Activated T-cell treated with anti-CD3 and anti-CD28 coated beads, Interleukin-2, amount 50 U/mL, for 48 hours (primary cell): ENCODE data around the gene COL24A1.
"Not testable (repeated sequence)": the region's sequence is repeated elsewhere in the genome, so short reads cannot be mapped to it uniquely, and the experiment has no call there.

Experiments
- DNase-seq, 2 experiments: peaks; one replicate each; pipeline ENCODE4 v3.0.0-alpha.2; 2020

Gene COL24A1

DNA sequence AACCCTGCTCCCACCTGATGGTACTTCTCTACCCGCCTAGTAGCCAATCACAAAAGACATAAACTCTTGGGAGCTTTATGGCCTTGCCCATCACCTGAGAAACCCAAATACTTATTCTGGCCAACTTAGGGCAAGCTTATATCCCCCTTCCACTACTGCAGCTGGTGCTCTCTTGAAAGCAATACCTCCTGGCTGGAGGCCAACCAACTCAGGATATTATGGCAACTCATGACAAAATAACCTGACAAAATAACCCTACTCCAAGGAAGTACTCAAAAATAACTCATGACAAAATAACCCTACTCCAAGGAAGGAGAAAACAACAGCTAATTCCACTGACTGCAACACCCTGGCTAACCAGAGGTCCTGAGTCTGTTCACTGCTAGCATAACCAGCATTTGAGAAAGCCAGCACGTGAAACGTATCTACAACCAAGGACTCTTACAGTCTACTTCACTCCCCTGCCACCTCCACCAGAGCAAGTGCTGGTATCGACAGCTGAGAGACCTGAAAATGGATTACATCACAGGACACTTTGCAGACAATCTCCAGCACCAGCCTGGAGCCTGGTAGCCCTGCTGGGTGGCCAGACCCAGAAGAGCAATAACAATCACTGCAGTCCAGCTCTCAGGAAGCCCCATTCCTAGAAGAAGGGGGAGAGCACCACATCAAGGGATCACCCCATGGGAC lies 179.9 kb downstream of the COL24A1 start:
- no peak for DNase-seq

DNA sequence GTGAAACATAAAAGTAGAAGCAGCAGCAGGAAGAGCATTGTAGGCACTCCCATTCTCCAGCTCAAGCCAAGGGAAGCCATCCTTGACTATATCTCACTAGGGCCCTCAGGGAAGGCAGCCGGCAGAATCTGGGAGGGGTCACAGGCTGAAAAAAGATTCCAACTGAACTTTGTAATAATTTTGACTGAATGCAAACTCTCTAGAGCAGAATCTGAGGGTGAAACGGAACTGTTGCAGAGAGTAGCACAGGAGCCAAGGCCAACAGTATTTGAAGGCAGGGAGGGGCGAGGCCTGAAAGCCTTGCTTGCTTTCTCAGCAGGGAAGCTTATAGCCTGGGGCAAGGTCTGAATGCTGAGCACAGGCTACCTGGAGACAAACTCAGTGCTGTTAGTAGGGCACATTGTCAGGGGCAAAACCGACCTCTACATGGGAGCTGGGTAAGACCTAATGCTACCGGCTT lies 180.6 kb downstream of the COL24A1 start:
- DNase-seq, result no peak

DNA sequence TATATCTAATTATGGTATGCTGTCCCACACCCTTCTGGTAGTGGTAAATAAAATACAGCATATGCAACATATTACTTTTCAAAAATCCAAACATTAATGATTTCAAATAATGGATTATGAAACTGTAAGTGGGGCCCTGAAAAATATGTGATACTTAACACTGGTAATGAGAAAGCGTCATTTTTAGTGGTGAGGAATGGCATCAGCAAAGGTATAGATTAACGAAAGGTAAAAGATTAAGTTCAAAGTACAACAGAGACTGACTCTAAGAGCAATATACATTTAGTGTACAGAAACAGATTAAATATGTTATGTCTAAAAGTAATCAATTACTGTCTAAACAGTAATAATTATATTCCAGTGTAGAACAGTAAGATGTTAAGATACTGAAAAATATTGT lies 194.1 kb downstream of the COL24A1 start:
- DNase-seq, result no peak

DNA sequence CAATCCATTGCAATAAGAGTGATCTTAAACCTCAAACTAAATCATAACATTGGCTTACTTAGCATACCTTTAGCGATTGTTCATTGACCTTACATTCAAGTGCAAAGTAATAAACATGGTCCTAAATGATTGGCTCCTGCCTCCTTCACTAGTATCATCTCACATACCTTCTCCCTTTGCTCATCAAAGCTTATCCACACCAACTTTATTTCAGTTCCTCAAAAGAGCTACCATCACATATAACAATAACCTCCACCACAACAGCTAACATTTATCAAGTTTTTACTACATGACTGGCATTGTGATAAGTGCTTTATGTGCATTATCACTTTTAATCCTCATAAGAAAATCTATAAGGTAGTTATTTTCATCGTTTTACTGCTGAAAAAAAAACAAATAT lies 198.8 kb downstream of the COL24A1 start:
- no peak for DNase-seq

DNA sequence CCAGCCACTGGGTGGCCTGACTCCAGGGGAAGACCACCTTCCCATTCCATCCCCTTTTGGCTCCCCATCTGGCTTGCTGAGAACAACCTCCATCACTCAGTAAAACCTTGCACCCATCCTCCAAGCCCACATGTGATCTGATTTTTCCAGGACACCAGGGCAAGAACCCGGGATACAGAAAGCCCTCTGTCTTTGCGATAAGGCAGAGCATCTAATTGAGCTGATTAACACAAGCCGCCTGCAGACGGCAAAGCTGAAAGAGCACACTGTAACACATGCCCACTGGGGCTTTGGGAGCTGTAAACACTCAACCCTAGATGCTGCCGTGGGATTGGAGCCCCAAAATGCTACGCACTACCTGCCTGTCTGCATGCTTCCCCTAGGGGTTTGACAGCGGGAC lies 201.4 kb downstream of the COL24A1 start:
- not testable (repeated sequence) for DNase-seq

DNA sequence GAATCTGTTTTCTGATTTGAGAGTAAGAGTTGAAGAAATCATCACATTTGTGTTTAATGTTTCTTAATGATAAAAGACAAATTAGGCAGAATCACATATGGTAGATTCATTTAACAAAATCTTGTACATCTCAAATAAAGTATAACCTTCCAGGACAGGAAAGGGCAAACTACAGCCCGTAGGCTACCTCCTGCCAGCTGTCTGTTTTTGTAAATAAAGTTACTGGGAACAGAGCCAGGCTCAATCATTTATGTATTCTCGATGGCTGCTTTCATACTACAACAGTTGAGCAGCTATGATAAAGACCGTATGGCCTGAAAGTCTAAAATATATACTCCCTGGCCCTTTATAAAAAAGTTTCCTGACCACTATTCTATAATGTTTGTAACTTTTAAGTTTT lies 204.1 kb downstream of the COL24A1 start:
- DNase-seq, result no peak

DNA sequence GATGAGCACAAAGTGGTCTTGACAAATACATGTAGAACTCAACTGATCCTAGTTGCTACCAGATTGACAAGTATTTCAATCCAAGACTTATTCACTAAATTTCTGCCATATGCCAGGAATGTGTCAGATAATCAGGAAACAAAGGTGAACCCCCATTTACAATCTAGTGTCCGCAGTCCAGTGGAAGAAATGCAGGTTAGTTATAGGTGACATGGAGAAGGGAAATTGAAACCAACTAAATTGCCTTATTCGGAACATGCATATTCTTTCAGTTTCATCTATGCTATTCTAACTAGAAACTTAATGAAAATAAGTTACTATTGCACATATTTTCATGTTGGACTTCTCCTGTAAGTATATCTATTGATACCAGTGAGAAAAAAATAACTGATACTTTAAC lies 209.4 kb downstream of the COL24A1 start:
- no peak for DNase-seq

DNA sequence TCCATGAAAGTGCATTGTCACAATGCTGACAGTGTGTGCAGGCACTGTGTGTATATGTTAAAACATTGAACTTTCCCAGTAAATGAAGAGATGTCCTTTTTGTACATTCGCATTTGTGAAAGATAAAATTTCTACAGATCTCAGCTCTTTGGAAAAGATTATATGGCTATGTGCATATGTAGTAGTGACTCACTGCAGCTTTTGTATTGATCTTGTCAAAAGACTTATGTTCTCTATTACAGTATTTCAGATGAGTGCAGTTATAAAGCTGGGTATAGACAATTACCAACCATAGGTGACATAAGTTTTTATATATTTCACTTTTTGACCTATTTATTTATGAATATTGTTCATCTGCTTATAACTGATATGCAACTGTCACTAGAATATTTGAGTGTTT lies 212.6 kb downstream of the COL24A1 start:
- no peak for DNase-seq

DNA sequence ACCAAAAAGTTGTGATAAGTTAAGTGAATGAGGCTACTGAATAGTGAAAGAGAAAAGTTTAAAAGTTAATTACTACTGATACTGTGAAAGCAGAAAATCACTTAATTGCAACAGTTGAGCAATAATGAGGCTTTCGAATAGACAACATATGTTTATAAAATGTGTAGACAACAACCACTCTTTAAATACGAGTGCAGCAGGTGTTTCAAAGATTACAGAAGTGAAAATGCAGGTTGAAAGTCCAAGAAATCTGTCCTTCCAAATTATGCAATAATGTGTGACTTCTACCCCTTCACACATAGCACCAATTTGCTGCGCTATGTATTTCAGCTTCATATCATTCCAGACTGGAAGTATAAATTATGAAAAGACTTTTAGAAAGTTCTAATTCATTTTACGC lies 213.0 kb downstream of the COL24A1 start:
- DNase-seq, result no peak

DNA sequence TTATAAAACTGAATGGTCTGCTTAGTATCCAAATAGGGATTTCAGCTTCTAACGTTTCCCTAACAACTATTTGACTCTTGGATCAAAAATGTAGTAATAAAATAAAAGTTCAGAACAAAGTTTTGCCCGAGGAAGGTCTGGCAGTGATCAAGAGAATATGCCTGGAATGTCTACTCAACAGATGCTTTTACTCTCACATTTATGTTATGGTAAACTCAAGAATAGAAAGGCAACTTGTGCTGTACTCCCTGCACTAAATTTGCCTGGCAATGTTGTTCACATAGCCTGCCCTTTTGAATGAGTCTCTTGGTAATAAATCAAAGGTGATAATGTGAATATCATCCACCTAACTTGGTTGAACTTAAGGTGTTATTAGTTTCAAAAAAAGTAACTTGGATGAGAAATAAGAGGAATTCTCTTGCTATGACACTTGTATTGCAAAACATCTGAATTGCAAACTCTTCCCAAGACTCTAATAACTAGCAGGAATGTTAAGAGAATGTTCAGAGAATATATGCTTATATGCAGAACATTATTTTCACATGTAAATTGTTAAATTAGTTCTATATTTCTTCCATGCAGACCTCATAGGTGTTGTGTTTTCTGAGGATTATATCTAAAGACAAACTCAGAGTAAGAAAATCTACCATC lies 215.8 kb downstream of the COL24A1 start:
- DNase-seq, result no peak

DNA sequence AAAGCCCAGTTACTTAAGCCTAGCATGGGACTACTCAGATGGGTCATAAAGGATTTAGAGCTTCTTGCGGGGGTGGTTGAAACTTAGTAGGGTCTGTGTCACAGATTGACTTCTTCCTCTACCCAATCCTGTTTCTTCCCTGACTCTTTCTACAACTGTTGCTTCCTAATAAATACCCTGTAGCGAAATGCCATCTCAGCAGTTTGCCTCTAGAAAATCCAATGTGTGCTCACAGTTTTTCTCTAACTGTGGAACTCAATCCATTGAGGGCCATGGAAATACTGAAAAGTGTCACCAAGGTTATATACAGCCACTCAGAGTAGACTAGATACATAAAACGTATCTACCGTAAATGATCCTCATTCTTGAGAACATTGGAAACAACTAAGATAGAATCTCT lies 217.7 kb downstream of the COL24A1 start:
- no peak for DNase-seq

DNA sequence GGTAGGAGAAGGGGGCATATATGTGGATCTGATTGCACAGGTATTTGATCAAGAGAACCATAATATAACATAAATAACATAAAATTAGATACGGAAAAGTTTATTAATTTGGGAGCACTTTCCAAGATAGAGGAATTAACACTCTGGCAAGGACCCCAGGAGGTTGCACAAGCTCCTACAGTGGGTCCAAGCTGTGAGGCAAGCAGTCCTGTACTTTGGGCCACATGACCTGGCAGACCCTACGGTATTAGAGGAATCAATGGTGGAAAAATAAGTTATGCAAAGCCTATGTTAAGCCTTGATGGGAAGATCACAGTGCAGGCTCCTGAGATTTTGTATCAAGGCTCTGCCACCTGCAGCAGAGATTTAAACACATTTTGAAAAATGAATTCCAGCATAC lies 220.1 kb downstream of the COL24A1 start:
- no peak for DNase-seq

DNA sequence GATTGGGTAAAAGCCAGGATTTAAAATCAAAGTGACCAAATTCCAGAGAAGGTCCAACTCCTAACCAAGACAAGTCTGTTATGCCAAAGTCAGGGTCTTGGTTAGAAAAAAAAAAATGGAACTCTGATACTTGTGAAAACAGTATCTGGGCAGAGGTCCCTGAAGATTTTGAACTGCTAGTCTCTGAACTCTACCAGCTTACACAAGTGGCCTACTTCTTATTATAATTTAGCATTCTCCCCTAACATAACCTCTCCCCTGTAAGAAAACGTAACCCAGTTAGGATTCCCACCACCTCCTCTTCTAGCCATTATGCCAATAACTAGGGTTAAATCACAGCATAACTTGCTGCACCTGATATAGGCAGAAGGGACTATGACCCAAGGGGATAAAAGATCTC lies 220.5 kb downstream of the COL24A1 start:
- DNase-seq, result no peak

DNA sequence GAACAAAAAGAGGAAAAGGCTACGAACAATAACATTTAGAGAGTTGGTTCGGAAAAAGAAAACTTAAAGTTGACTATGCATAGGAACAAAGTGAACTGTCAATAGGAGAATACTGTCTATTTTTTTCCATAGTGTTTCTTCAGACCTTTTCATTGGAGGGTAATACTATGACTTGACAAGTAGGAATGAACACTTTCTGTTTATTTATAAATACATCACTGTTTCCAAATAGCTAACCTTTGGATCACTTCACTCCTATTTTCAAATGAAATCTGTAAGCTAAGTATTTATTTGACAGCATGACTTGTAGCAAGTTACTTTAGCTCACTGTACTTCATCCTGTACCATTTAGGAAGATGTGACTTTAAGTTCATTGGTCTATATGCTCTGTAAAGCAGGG lies 221.3 kb downstream of the COL24A1 start:
- DNase-seq, result no peak

DNA sequence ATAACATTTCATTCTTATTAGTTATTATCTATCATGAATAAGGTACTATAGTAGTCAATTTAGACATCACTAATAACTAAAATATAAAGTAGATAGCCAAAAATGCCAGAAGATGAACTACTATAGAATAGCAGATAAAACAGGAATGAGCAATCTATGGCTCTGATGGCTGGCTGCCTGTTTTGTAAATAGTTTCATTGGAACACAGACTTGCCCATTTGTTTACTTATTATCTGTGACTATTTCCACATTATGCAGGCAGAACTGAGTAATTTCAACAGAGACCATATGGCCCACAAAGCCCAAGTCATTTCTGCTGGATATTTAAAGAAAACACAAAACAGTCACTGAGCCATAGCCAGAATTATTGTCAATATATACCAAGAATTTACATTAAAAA lies 222.1 kb downstream of the COL24A1 start:
- DNase-seq, result no peak

DNA sequence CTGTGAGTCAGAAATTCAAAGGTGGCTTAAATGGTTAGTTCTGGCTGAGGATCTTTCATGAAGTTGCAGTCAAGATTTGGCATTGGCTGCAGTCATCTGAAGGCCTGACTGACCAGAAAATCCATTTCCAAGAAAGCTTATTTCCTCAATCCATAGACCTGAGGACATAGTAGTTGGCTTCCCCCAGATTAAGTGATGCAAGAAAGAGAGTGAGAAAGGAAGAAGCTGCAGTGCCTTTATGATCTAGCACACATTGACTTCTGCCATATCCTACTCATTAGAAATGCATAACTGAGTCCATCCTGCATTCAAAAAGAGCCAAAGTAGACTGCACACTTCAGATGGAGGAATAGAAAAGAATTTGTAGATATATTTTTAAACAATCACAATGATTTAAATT lies 222.6 kb downstream of the COL24A1 start:
- DNase-seq, result no peak

DNA sequence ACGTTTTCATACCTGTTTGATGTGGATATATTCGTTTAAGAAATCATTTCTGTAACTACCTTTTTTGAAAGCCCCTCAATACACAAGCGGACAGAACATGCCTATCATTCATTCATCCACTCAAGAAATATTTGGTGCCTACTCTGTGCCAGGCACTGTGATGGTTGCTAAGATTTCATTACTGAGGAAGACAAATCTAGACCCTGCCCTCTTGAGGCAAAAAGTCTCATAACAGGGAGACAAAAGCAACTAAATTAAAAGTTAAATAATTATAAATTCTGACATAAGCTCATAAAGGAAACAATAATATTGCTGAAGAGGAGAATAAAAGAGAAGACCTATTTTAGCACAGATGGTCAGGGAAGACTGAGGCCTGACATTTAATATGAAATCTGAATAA lies 244.8 kb downstream of the COL24A1 start:
- DNase-seq, result no peak

DNA sequence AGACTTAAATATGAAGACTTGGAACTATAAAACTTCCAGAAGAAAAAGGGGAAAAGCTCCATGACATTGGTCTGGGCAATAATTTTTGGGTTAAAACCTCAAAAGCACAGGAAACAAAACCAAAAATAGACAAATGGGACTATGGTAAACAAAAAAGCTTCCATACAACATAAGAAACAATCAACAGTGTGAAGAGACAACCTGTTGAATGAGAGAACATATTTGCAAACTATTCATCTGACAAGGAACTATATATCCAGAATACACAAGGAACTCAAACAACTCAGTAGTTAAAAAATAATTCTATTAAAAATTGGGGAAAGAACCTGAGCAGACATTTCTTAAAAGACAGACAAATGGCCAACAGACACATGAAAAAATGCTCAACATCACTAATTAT lies 255.7 kb downstream of the COL24A1 start:
- no peak for DNase-seq

DNA sequence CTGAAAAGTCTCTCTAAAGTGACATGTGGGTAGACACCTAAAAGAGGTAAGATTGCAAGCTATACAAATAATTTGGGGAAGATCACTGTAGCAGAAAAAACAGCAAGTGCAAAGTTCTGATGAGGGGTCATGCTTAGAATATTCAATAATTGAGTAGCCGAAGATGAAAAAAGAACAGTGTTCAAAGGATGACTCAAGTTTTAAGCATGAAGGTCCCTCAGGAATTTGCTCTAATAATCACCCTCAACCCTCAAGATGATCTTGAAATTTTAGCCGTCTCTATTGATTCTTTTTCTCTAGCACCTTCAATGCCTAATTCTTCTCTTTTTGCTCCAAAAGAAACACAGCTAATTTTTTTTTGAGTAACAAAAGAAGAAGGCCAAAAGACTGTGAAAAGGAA lies 257.7 kb downstream of the COL24A1 start:
- no peak for DNase-seq

DNA sequence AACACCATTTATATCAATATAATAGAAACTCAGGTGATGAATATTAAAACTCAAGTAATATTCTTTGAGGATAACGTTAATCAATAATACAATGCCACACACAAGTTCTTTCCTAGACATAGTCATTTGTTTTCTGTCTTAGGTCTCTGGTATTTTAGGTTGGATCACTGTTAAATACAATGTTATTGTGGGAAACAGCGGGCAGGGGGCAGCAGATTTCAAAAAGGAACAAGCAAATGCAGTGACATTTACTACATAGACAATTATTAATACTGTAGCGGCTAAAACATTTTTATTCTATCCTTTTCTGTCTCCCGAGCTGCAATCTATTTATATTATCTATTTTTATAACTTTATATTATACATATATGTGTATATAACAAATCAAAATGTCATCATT lies 261.9 kb downstream of the COL24A1 start:
- DNase-seq, result peak; percentile 15 to 19

DNA sequence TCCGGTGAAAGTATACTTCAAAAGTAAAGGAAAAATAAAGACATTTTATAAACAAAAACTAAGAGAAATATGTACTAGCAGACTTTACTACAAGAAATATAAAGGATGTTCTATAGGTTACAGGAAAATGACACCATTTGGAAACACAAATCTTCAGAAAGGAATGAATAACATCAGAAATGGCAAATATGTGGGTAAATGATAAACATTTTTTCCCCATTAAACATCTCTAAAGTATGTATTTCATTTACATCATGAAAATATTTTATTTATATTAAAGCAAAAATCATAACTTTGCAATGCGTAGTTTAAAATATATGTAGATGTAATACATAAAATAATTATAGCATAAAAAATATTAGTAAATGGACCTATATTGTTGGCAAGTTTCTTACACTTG lies 264.2 kb downstream of the COL24A1 start:
- no peak for DNase-seq

DNA sequence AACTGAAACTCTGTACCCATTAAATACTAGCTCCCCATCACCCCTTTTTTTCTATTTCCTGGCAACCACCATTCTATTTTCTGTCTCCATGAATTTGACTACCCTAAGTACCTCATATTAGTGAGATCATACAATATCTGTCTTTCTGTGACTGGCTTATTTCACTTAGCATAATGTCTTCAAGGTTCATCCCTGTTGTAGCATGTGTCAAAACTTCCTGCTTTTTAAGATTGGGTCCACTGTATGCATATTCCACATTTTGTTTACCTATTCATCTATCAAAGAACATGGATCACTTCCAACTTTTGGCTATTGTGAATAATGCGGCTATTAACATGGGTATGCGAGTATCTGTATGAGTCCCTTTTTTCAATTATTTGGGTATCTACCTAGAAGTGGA lies 266.7 kb downstream of the COL24A1 start:
- DNase-seq, result no peak

DNA sequence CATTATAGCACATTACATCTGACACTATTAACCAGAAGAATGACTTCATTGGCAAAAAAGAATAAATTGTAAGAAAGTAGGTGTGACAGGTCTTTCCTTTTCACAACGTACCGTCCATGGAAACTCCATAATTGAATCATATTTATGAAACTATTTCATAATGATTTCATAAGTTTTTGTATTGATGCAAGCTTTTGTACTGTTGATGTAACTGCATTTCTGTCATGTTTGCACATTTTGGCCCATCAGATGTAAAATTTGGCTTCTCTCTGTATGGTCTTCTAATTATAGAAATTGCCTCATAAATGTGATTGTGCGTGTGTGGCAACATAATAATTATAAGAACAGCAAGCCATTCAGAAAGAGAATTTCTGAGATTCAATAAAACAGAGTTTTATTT lies 267.7 kb downstream of the COL24A1 start:
- no peak for DNase-seq

DNA sequence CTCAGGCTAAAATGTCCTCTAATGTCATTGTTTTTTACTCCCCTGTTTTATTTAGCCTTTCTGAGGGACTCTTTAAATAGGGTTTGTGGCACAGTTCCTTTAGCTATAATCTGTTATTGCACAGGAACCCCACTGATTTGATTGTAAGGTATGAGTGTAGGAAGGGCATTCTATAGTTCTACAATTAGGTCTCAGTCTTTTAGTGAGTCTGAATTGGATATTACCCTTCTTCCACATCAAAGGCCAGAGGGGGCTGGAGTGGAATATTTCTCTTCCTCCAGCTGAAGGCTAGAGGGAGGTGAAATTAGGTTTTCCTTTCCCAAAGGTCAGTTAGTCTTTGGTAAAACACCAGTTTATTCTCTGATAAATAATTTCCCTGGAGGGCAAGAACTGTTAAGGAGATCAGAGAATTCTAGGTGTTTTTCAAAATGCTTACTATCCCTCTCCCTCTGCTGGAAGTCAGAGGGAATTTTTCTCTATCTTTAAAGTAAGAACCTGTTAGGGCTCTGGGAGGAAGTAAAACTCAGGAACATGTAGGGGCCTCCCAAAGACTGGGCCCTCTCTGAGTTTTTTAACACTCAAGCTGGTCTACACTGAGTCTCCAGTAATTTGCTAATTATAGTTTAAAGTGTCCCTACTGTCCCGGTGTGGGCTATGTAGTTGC lies 272.1 kb downstream of the COL24A1 start:
- no peak for DNase-seq
